Esophagus muscularis mucosa (tissue), 4 donors: ENCODE data around the gene ITLN2. TPM values are rescaled to one million over a fixed set of nuclear protein-coding genes. Genes with fewer than 3 reads are reported as not detected.
A peak's percentile ranks its signal among the peaks of the same experiment; 100 is the strongest.

Source experiments
- DNase-seq: peaks from one replicate; pipeline ENCODE4 v3.0.0-alpha.2; 2017; ENCODE audit errors: extremely low spot score
- H3K27ac ChIP-seq, 4 donors: fragments of 200-600 bp; sonication (generic); replicated peaks in 1 of 4; 1 replicate in 3 of 4; 2 replicates in 1 of 4; pipeline ENCODE4 v1.5.1; 2016 to 2019; ENCODE audit warnings: mild to moderate bottlenecking in 1 of 4
- H3K27me3 ChIP-seq, 4 donors: fragments of 200-600 bp; sonication (generic); one replicate each; pipeline versions ENCODE4 v1.5.1 to v1.6.0; 2016 to 2019
- H3K36me3 ChIP-seq, 4 donors: fragments of 200-600 bp; sonication (generic); one replicate each; pipeline ENCODE4 v1.5.1; 2016 to 2019
- H3K4me1 ChIP-seq, 4 donors: fragments of 200-600 bp; sonication (generic); one replicate each; pipeline ENCODE4 v1.5.1; 2016 to 2019
- H3K4me3 ChIP-seq, 4 donors: fragments of 200-600 bp; sonication (generic); 1 replicate in 2 of 4; 2 replicates in 2 of 4; pipeline ENCODE4 v1.5.1; 2016 to 2019; ENCODE audit warnings: mild to moderate bottlenecking in 4 of 4, moderate library complexity in 1 of 4
- H3K9me3 ChIP-seq, 4 donors: fragments of 200-600 bp; sonication (generic); 1 replicate in 3 of 4; 2 replicates in 1 of 4; pipeline ENCODE4 v1.5.1; 2016 to 2019
- CTCF ChIP-seq, 3 experiments: fragments of 200-600 bp in 2 of 3; fragments of 450-650 bp in 1 of 3; sonication (generic) in 2 of 3; IDR thresholded peaks; one replicate each; pipeline ENCODE4 v1.5.1; 2017 to 2019; ENCODE audit warnings: antibody characterized with exemption in 3 of 3, mild to moderate bottlenecking in 2 of 3, moderate library complexity in 1 of 3
- EP300 ChIP-seq: sonication (generic); formaldehyde crosslinking; IDR thresholded peaks from one replicate; pipeline ENCODE4 v1.6.1; 2017; ENCODE audit warnings: antibody characterized with exemption
- POLR2A ChIP-seq: fragments of 450-650 bp; IDR thresholded peaks from one replicate; pipeline ENCODE4 v1.6.1; 2017; ENCODE audit warnings: antibody characterized with exemption, moderate library complexity, mild to moderate bottlenecking, low read depth
- POLR2AphosphoS5 ChIP-seq, 2 donors: sonication (generic); formaldehyde crosslinking; IDR thresholded peaks; one replicate each; pipeline ENCODE4 v1.6.1; 2017; ENCODE audit warnings: antibody characterized with exemption in 2 of 2
- WGBS: methylation state at CpG from one replicate; pipeline ENCODE4 v1.1.5; 2018; 5-methylcytosine and 5-hydroxymethylcytosine counted together
- intact Hi-C: fragments of 100-400 bp; cut with DNase I; formaldehyde crosslinking; loops from one replicate; pipeline ENCODE4 v1.15.1; 2023
- total RNA-seq, 4 donors: library from RNA; depleted of rRNA; stranded (reverse); fragments of >200 nt; gene quantifications; one replicate each; pipeline versions ENCODE4 v1.1.0 to v1.2.1, GENCODE V29; 2016

Gene ITLN2
- total RNA-seq, 4 donors from 2014 or later, result not detected

GRCh38 chr1:160956966-160957365 lies 2.4 kb upstream of the ITLN2 start:
- no peak overlapping the region for H3K4me3 ChIP-seq
- no peaks in the 10 kb centered on the region for H3K36me3 ChIP-seq
- intact Hi-C loops, result no loop called here
- WGBS, result 82% methylated on average over 4 of the region's 4 CpGs
- TF ChIP-seq EP300, result no peak
- no peaks in the 10 kb centered on the region for H3K4me1 ChIP-seq
- peaks cover 0 to 14% (median 0%) of the 10 kb centered on the region in 4 donors for H3K27me3 ChIP-seq
- DNase-seq, result no peak
- H3K27ac ChIP-seq, result no peak overlapping the region
- no peaks in the 10 kb centered on the region for H3K9me3 ChIP-seq

GRCh38 chr1:160953030-160953429 lies 1.6 kb downstream of the ITLN2 start:
- H3K9me3 ChIP-seq, result no peaks in the 10 kb centered on the region
- intact Hi-C loops, result no loop called here
- no peak for DNase-seq
- H3K27me3 ChIP-seq, result peaks cover 0 to 19% (median 0%) of the 10 kb centered on the region in 4 donors
- no peak overlapping the region for H3K4me3 ChIP-seq
- H3K36me3 ChIP-seq, result no peaks in the 10 kb centered on the region
- no peak for TF ChIP-seq CTCF (IDR thresholded peaks at IDR 0.05)
- TF ChIP-seq POLR2AphosphoS5 (IDR thresholded peaks at IDR 0.05), result no peak
- TF ChIP-seq POLR2A, result no peak
- no peak for TF ChIP-seq EP300
- H3K27ac ChIP-seq, result no peak overlapping the region
- WGBS, result 60% methylated on average over 3 of the region's 3 CpGs
- no peaks in the 10 kb centered on the region for H3K4me1 ChIP-seq

GRCh38 chr1:160952129-160952510 lies 2.5 kb downstream of the ITLN2 start:
- Histone ChIP-seq H3K4me1 (no peaks in the 10 kb centered on the region), H3K27ac (no peak overlapping the region), H3K27me3 (peaks cover 0 to 19% (median 0%) of the 10 kb centered on the region in 4 donors), H3K9me3 (no peaks in the 10 kb centered on the region), H3K36me3 (no peaks in the 10 kb centered on the region), H3K4me3 (no peak overlapping the region)
- TF ChIP-seq POLR2A, result no peak
- TF ChIP-seq EP300, result no peak
- no peak for TF ChIP-seq CTCF (IDR thresholded peaks at IDR 0.05)
- no peak for TF ChIP-seq POLR2AphosphoS5 (IDR thresholded peaks at IDR 0.05)
- WGBS, result 57% methylated on average over 2 of the region's 2 CpGs
- intact Hi-C loops, result no loop called here
- no peak for DNase-seq

- peak in 2 of 3 experiments; percentile 23 to 35 for TF ChIP-seq CTCF (IDR thresholded peaks at IDR 0.05)
- TF ChIP-seq EP300, result no peak
- H3K36me3 ChIP-seq, result no peaks in the 10 kb centered on the region
- no peak overlapping the region for H3K4me3 ChIP-seq
- DNase-seq, result no peak
- no peak overlapping the region for H3K27ac ChIP-seq
- H3K9me3 ChIP-seq, result no peaks in the 10 kb centered on the region
- peaks cover 0 to 19% (median 0%) of the 10 kb centered on the region in 4 donors for H3K27me3 ChIP-seq
- WGBS, result 53% methylated on average over 4 of the region's 8 CpGs
- intact Hi-C loops, result no loop called here
- no peaks in the 10 kb centered on the region for H3K4me1 ChIP-seq
Measured at GRCh38 chr1:160951443-160952128, 3.0 kb downstream of the ITLN2 start.

- Histone ChIP-seq H3K27ac (no peak overlapping the region), H3K9me3 (no peaks in the 10 kb centered on the region), H3K36me3 (no peaks in the 10 kb centered on the region), H3K4me1 (no peaks in the 10 kb centered on the region), H3K4me3 (no peak overlapping the region), H3K27me3 (peaks cover 0 to 19% (median 0%) of the 10 kb centered on the region in 4 donors)
- no peak for TF ChIP-seq POLR2A
- no peak for TF ChIP-seq EP300
- TF ChIP-seq CTCF (IDR thresholded peaks at IDR 0.05), result no peak
- TF ChIP-seq POLR2AphosphoS5 (IDR thresholded peaks at IDR 0.05), result no peak
- 92% methylated on average over 2 of the region's 3 CpGs for WGBS
- intact Hi-C loops, result no loop called here
- DNase-seq, result no peak
Measured at GRCh38 chr1:160950657-160951056, 4.0 kb downstream of the ITLN2 start.
